AML-193 (cell line): ENCODE measurements around the gene EMP3.
A peak's percentile ranks its signal among the peaks of the same experiment; 100 is the strongest.
"Not testable (repeated sequence)": the region's sequence is repeated elsewhere in the genome, so short reads cannot be mapped to it uniquely, and the experiment has no call there.

Experiments used
- DNase-seq, 2 experiments: peaks; one replicate each; lab custom pipeline; 2025; lab: John Stamatoyannopoulos, UW

The EMP3 gene

GRCh38 chr19:48348045-48348444 is 22.7 kb downstream of the EMP3 start:
- no peak for DNase-seq

- DNase-seq: no peak
Observed at GRCh38 chr19:48348737-48349136, 23.4 kb downstream of the EMP3 start.

- no peak for DNase-seq
Observed at GRCh38 chr19:48350856-48351255, 25.5 kb downstream of the EMP3 start.

GRCh38 chr19:48351341-48351752 is 26.0 kb downstream of the EMP3 start:
- peak; percentile 44 to 46 for DNase-seq

- DNase-seq: no peak
Observed at GRCh38 chr19:48353677-48354076, 28.3 kb downstream of the EMP3 start.

- DNase-seq: no peak
Observed at GRCh38 chr19:48354332-48354992, 29.1 kb downstream of the EMP3 start.

GRCh38 chr19:48355365-48355954 is 30.1 kb downstream of the EMP3 start:
- no peak for DNase-seq

- no peak for DNase-seq
Observed at GRCh38 chr19:48359123-48359522, 33.8 kb downstream of the EMP3 start.

- no peak for DNase-seq
Observed at GRCh38 chr19:48361912-48362311, 36.6 kb downstream of the EMP3 start.

GRCh38 chr19:48362716-48363499 is 37.6 kb downstream of the EMP3 start:
- DNase-seq: peak; percentile 87 to 91

- DNase-seq: no peak
Observed at GRCh38 chr19:48363500-48363809, 38.1 kb downstream of the EMP3 start.

GRCh38 chr19:48363810-48364597 is 38.7 kb downstream of the EMP3 start, which contains the start of the genes SYNGR4 and TMEM143:
TSS of gene SYNGR4 (plus strand) at chr19:48364367. CDS start at chr19:48365843, 1,476 bp downstream.
TSS of gene TMEM143 (minus strand) at chr19:48363940. CDS start at chr19:48363920, 20 bp downstream.
- DNase-seq: peak; percentile 99

- no peak for DNase-seq
Observed at GRCh38 chr19:48364598-48365348, 39.4 kb downstream of the EMP3 start.

- DNase-seq: no peak
Observed at GRCh38 chr19:48365602-48366001, 40.2 kb downstream of the EMP3 start.

- no peak for DNase-seq
Observed at GRCh38 chr19:48367855-48368254, 42.5 kb downstream of the EMP3 start.

- DNase-seq: no peak
Observed at GRCh38 chr19:48368936-48369335, 43.6 kb downstream of the EMP3 start.

- DNase-seq: no peak
Observed at GRCh38 chr19:48370955-48371354, 45.6 kb downstream of the EMP3 start.

GRCh38 chr19:48371367-48371766 is 46.0 kb downstream of the EMP3 start:
- no peak for DNase-seq

GRCh38 chr19:48371771-48372170 is 46.4 kb downstream of the EMP3 start:
- not testable (repeated sequence) for DNase-seq

GRCh38 chr19:48372904-48373303 is 47.6 kb downstream of the EMP3 start:
- DNase-seq: no peak

- no peak for DNase-seq
Observed at GRCh38 chr19:48373567-48373966, 48.2 kb downstream of the EMP3 start.

- DNase-seq: no peak
Observed at GRCh38 chr19:48378194-48378570, 52.8 kb downstream of the EMP3 start.
